CD14-positive monocyte (primary cell): ENCODE measurements around the gene EDNRA. TPM values are rescaled to one million over a fixed set of nuclear protein-coding genes. Genes with fewer than 3 reads are reported as not detected.

Experiments used
- DNase-seq, 3 donors: peaks; one replicate each; pipeline ENCODE4 v3.0.0-alpha.2; 2011 to 2022
- H2AFZ ChIP-seq: 2 replicates; pipeline ENCODE4 v1.6.0; 2012; ENCODE audit warnings: mild to moderate bottlenecking, low read depth, low read length, inconsistent platforms; ENCODE audit not compliant: insufficient read depth, poor library complexity, severe bottlenecking
- H3K27ac ChIP-seq, 2 donors: 1 replicate in 1 of 2; 2 replicates in 1 of 2; pipeline ENCODE4 v1.5.1; 2012 to 2013; ENCODE audit warnings: low read length in 2 of 2, control low read depth in 1 of 2, inconsistent platforms in 1 of 2, low read depth in 1 of 2, mild to moderate bottlenecking in 1 of 2
- H3K27me3 ChIP-seq, 2 donors: one replicate each; pipeline versions ENCODE4 v1.6.0 to v1.6.1; 2011 to 2013; ENCODE audit warnings: low read length in 2 of 2; ENCODE audit not compliant: control insufficient read depth in 2 of 2, insufficient read depth in 2 of 2
- H3K36me3 ChIP-seq, 2 donors: replicated peaks in 1 of 2; 1 replicate in 1 of 2; 2 replicates in 1 of 2; pipeline versions ENCODE4 v1.5.1 to v1.6.1; 2012 to 2013; ENCODE audit warnings: low read length in 2 of 2, control low read depth in 1 of 2, inconsistent platforms in 1 of 2, mild to moderate bottlenecking in 1 of 2; ENCODE audit not compliant: insufficient read depth in 2 of 2, control insufficient read depth in 1 of 2
- H3K4me1 ChIP-seq, 2 donors: 1 replicate in 1 of 2; 2 replicates in 1 of 2; pipeline versions ENCODE4 v1.5.1 to v1.6.1; 2012 to 2013; ENCODE audit warnings: low read length in 2 of 2, control low read depth in 1 of 2, inconsistent platforms in 1 of 2, mild to moderate bottlenecking in 1 of 2, moderate library complexity in 1 of 2; ENCODE audit not compliant: insufficient read depth in 2 of 2, control insufficient read depth in 1 of 2
- H3K4me2 ChIP-seq: replicated peaks from 2 replicates; pipeline ENCODE3; 2012; ENCODE audit warnings: low read length, moderate library complexity, mild to moderate bottlenecking; ENCODE audit not compliant: poor library complexity, severe bottlenecking; ENCODE audit errors: extremely low read depth
- H3K4me3 ChIP-seq, 3 experiments: fragments of 200-600 bp in 1 of 3; sonication (generic) in 1 of 3; replicated peaks in 1 of 3; 1 replicate in 2 of 3; 2 replicates in 1 of 3; pipeline ENCODE4 v1.5.1; 2011 to 2013; ENCODE audit warnings: low read length in 3 of 3, mild to moderate bottlenecking in 3 of 3, control low read depth in 2 of 3, low read depth in 2 of 3, inconsistent platforms in 1 of 3, moderate library complexity in 1 of 3
- H3K79me2 ChIP-seq: 2 replicates; pipeline ENCODE4 v1.6.0; 2012; ENCODE audit warnings: mild to moderate bottlenecking, control low read depth, inconsistent platforms, low read length, moderate library complexity; ENCODE audit not compliant: insufficient read depth
- H3K9ac ChIP-seq: 2 replicates; pipeline ENCODE4 v1.6.0; 2017; ENCODE audit warnings: low read length, mild to moderate bottlenecking; ENCODE audit not compliant: insufficient read depth, poor library complexity, severe bottlenecking
- H3K9me3 ChIP-seq, 2 donors: replicated peaks in 1 of 2; 1 replicate in 1 of 2; 2 replicates in 1 of 2; pipeline versions ENCODE4 v1.5.1 to v1.6.1; 2012 to 2013; ENCODE audit warnings: low read length in 2 of 2, control low read depth in 1 of 2; ENCODE audit not compliant: control insufficient read depth in 1 of 2, insufficient read depth in 1 of 2
- H4K20me1 ChIP-seq: 2 replicates; pipeline ENCODE4 v1.6.0; 2012; ENCODE audit warnings: mild to moderate bottlenecking, low read length, control low read depth, moderate library complexity; ENCODE audit not compliant: insufficient read depth
- H3K27ac Mint-ChIP-seq, 7 donors: one replicate each; pipeline ENCODE4 v1.8.0; 2020; ENCODE audit warnings: mild to moderate bottlenecking in 7 of 7, mixed read lengths in 7 of 7, moderate library complexity in 6 of 7, inconsistent platforms in 2 of 7
- H3K27me3 Mint-ChIP-seq, 3 donors: one replicate each; pipeline ENCODE4 v1.8.0; 2021 to 2022; ENCODE audit warnings: low read depth in 3 of 3, mild to moderate bottlenecking in 3 of 3, mixed read lengths in 3 of 3, moderate library complexity in 3 of 3, inconsistent platforms in 1 of 3
- H3K36me3 Mint-ChIP-seq, 2 donors: one replicate each; pipeline ENCODE4 v1.8.0; 2020; ENCODE audit warnings: mixed read lengths in 2 of 2, inconsistent platforms in 1 of 2, mild to moderate bottlenecking in 1 of 2
- H3K4me1 Mint-ChIP-seq: one replicate; pipeline ENCODE4 v1.8.0; 2020; ENCODE audit warnings: mild to moderate bottlenecking, mixed read lengths
- H3K4me3 Mint-ChIP-seq, 2 donors: one replicate each; pipeline ENCODE4 v1.8.0; 2020; ENCODE audit warnings: mild to moderate bottlenecking in 2 of 2, mixed read lengths in 2 of 2, moderate library complexity in 1 of 2
- H3K9me3 Mint-ChIP-seq, 7 donors: one replicate each; pipeline ENCODE4 v1.8.0; 2020 to 2022; ENCODE audit warnings: mixed read lengths in 7 of 7, mild to moderate bottlenecking in 6 of 7, moderate library complexity in 6 of 7, inconsistent platforms in 2 of 7
- WGBS: methylation state at CpG from one replicate; pipeline ENCODE4 v1.1.5; 2013; ENCODE audit warnings: missing lambda C conversion rate; ENCODE audit not compliant: insufficient coverage; 5-methylcytosine and 5-hydroxymethylcytosine counted together
- intact Hi-C, 2 donors: fragments of 100-400 bp; cut with micrococcal nuclease; formaldehyde crosslinking; loops; one replicate each; pipeline versions ENCODE4 v1.15.0 to v1.15.1; 2023
- polyA plus RNA-seq, 3 donors: library from polyadenylated mRNA; depleted of rRNA in 1 of 3; unstranded in 2 of 3; stranded (reverse) in 1 of 3; fragments of 300-500 nt in 2 of 3; fragments of >200 nt in 1 of 3; fragmentation: Illumina TruSeq in 2 of 3; gene quantifications; 1 replicate in 2 of 3; 2 replicates in 1 of 3; pipeline ENCODE4 v1.2.3, GENCODE V29; 2012 to 2021
- TF ChIP-seq, protein P1 (sequence below): fragments of 200-600 bp; IDR thresholded peaks from one replicate; pipeline ENCODE4 v1.8.0; 2022; ENCODE audit warnings: antibody characterized with exemption, mild to moderate bottlenecking

EDNRA gene
- polyA plus RNA-seq, 3 donors, result not detected

DNA sequence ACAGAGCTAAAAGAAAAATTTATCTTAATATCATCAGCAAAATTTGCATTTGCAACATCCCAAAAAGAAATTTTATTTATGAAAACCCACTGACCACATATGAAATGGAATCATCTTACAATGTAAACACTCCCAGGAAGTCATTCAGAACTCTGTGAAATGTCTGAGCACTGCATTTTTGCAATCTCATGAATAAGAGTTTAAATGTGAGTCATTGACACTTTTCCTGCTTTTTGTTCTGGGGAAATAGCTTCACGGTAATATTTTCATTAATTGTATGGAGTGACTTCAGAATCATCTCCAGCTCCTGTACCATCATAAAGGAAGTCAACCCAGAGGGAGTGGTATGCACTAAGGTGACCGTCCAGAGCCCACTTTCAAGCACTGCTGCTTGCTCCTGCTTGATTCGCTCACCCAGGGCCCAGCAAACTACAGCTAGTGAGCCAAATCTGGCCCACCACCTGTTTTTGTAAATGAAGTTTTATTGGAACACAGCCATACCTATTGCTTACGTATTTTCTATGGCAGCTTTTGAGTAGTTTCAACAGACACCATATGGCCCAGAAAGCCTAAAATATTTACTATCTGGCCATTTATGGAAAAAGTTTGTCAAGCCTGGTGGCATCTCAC lies 17.2 kb downstream of the EDNRA start:
- no peak overlapping the region for H3K27ac Mint-ChIP-seq
- no peak overlapping the region for H3K4me2 ChIP-seq
- TF ChIP-seq, protein P1, sequence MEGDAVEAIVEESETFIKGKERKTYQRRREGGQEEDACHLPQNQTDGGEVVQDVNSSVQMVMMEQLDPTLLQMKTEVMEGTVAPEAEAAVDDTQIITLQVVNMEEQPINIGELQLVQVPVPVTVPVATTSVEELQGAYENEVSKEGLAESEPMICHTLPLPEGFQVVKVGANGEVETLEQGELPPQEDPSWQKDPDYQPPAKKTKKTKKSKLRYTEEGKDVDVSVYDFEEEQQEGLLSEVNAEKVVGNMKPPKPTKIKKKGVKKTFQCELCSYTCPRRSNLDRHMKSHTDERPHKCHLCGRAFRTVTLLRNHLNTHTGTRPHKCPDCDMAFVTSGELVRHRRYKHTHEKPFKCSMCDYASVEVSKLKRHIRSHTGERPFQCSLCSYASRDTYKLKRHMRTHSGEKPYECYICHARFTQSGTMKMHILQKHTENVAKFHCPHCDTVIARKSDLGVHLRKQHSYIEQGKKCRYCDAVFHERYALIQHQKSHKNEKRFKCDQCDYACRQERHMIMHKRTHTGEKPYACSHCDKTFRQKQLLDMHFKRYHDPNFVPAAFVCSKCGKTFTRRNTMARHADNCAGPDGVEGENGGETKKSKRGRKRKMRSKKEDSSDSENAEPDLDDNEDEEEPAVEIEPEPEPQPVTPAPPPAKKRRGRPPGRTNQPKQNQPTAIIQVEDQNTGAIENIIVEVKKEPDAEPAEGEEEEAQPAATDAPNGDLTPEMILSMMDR, result no peak

DNA sequence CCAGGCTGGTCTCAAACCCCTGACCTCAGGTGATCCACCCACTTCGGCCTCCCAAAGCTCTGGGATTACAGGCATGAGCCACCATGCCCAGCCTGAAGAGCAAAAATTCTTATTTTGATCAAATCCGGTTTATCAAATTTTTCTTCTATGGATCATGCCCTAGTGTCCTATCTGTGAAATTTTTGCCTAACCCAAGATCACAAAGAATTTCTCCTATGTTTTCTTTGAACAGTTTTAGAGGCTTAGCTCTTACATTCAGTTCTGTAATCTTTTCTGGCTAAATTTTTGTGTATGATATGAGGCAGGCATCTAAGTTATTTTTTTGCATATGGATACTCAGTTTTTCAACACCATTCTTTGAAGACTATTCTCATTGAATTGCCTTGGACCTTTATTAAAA lies 27.4 kb downstream of the EDNRA start:
- Histone ChIP-seq H3K79me2 (no peaks in the 10 kb centered on the region), H3K9ac (no peak overlapping the region), H3K4me1 (no peaks in the 10 kb centered on the region), H3K4me3 (no peak overlapping the region), H2AFZ (no peak overlapping the region), H3K27ac (no peak overlapping the region), H3K9me3 (no peaks in the 10 kb centered on the region), H4K20me1 (no peaks in the 10 kb centered on the region), H3K36me3 (no peaks in the 10 kb centered on the region), H3K27me3 (no peaks in the 10 kb centered on the region), H3K4me2 (no peak overlapping the region)
- intact Hi-C loops, result no loop called here
- WGBS, result 100% methylated on average over 1 of the region's 2 CpGs
- no peak overlapping the region for H3K4me3 Mint-ChIP-seq
- TF ChIP-seq, protein P1, result no peak
- no peak overlapping the region for H3K27ac Mint-ChIP-seq
- peaks cover 0 to 3% (median 2%) of the 10 kb centered on the region in 3 donors for H3K27me3 Mint-ChIP-seq
- no peaks in the 10 kb centered on the region for H3K4me1 Mint-ChIP-seq
- no peak for DNase-seq
- no peaks in the 10 kb centered on the region for H3K36me3 Mint-ChIP-seq
- peaks cover 0 to 5% (median 0%) of the 10 kb centered on the region in 7 donors for H3K9me3 Mint-ChIP-seq

More for the DNA sequence above, 17.2 kb downstream of the EDNRA start:
- H3K4me1 Mint-ChIP-seq, result no peaks in the 10 kb centered on the region
- Histone ChIP-seq H3K4me3 (no peak overlapping the region), H4K20me1 (no peaks in the 10 kb centered on the region), H3K79me2 (no peaks in the 10 kb centered on the region), H3K27ac (no peak overlapping the region), H3K36me3 (no peaks in the 10 kb centered on the region), H3K27me3 (no peaks in the 10 kb centered on the region), H2AFZ (no peak overlapping the region), H3K9ac (no peak overlapping the region), H3K4me1 (no peaks in the 10 kb centered on the region), H3K9me3 (no peaks in the 10 kb centered on the region)
- DNase-seq, result no peak
- no peaks in the 10 kb centered on the region for H3K36me3 Mint-ChIP-seq
- 90% methylated on average over 2 of the region's 4 CpGs for WGBS
- H3K9me3 Mint-ChIP-seq, result peaks cover 0 to 9% (median 2%) of the 10 kb centered on the region in 7 donors
- H3K4me3 Mint-ChIP-seq, result no peak overlapping the region
- intact Hi-C loops, result no loop called here
- peaks cover 0 to 3% (median 2%) of the 10 kb centered on the region in 3 donors for H3K27me3 Mint-ChIP-seq
